Panc1 (cell line): Measurements from ENCODE around the gene ANTXR1.

ENCODE experiments used
- CTCF ChIP-seq: fragments of 450-650 bp; IDR thresholded peaks from 2 replicates; pipeline ENCODE4 v1.5.1; 2017; ENCODE audit warnings: mild to moderate bottlenecking
- POLR2AphosphoS5 ChIP-seq: IDR thresholded peaks from 2 replicates; pipeline ENCODE4 v1.6.1; 2012; ENCODE audit warnings: mild to moderate bottlenecking, low read depth, low read length, moderate library complexity
- REST ChIP-seq, 2 experiments: IDR thresholded peaks; 2 replicates each; pipeline ENCODE4 v1.6.1; 2011 to 2012; ENCODE audit warnings: low read depth in 2 of 2, control low read depth in 1 of 2, low read length in 1 of 2, mild to moderate bottlenecking in 1 of 2, moderate library complexity in 1 of 2; ENCODE audit not compliant: insufficient read depth in 1 of 2
- SIN3A ChIP-seq: IDR thresholded peaks from 2 replicates; pipeline ENCODE4 v1.6.1; 2012; ENCODE audit warnings: low read depth, mild to moderate bottlenecking, low read length, moderate library complexity, borderline replicate concordance; ENCODE audit not compliant: insufficient read depth
- TCF7L2 ChIP-seq: IDR thresholded peaks from 2 replicates; pipeline ENCODE4 v1.6.1; 2011; ENCODE audit warnings: mild to moderate bottlenecking, low read depth, low read length, inconsistent platforms

DNA sequence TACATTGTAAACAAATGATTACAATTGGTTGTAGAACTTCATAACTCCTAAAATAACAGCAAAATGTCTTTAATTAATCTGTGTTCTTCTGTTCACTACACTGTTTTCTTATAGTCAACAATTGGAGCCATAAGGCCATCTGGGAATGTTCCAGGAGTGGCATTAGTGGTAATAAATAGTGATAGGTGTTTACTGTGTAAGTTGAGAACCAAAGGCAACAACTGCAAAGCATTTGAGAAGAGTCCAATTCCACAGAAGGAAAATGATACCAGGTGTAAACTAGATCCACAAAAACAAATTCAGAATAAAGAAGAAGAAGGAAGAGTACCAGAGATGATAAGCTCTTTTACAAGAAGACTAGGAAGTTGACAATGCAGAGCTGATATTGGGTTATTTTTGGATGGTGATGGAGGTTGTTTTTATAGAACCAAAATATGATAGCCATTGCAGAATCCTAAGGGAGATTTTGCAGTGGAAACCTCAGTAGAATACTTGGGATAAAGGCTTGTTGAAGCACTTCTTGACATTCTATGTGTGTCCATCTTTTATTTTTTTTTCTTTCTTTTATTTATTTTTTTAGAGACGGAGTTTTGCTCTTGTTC, 52.9 kb downstream of the ANTXR1 start:
- TF ChIP-seq CTCF (no peak), POLR2AphosphoS5 (no peak), REST (IDR thresholded peaks at IDR 0.05; ENCODE audit: insufficient read depth in 1 of 2, low read depth in 2 of 2, low read length in 1 of 2) (no peak), TCF7L2 (no peak), SIN3A (no peak)
